Peyer's patch (tissue), 4 donors: Measurements from ENCODE around the gene MAP2K5. TPM values are rescaled to one million over a fixed set of nuclear protein-coding genes. Genes with fewer than 3 reads are reported as not detected.

ENCODE experiments used
- DNase-seq, 3 donors: peaks; one replicate each; pipeline ENCODE4 v3.0.0-alpha.2; 2017 to 2019
- H3K27ac ChIP-seq, 4 donors: fragments of 200-600 bp; sonication (generic); one replicate each; pipeline ENCODE4 v1.5.1; 2016 to 2019
- H3K27me3 ChIP-seq, 2 donors: fragments of 200-600 bp; sonication (generic); one replicate each; pipeline ENCODE4 v1.5.1; 2019
- H3K36me3 ChIP-seq, 3 donors: fragments of 200-600 bp; sonication (generic); one replicate each; pipeline ENCODE4 v1.5.1; 2016 to 2019
- H3K4me1 ChIP-seq, 4 donors: fragments of 200-600 bp; sonication (generic); one replicate each; pipeline ENCODE4 v1.5.1; 2016 to 2019
- H3K4me3 ChIP-seq, 4 donors: fragments of 200-600 bp; sonication (generic); 1 replicate in 3 of 4; 2 replicates in 1 of 4; pipeline ENCODE4 v1.5.1; 2016 to 2019; ENCODE audit warnings: mild to moderate bottlenecking in 1 of 4
- H3K9me3 ChIP-seq, 4 donors: fragments of 200-600 bp; sonication (generic); one replicate each; pipeline ENCODE4 v1.5.1; 2016 to 2019; ENCODE audit warnings: mild to moderate bottlenecking in 1 of 4
- CTCF ChIP-seq, 6 experiments: fragments of 450-650 bp in 4 of 6; fragments of 200-600 bp in 2 of 6; sonication (generic) in 1 of 6; IDR thresholded peaks; one replicate each; pipeline ENCODE4 v1.5.1; 2017 to 2019; ENCODE audit warnings: antibody characterized with exemption in 6 of 6, mild to moderate bottlenecking in 3 of 6, moderate library complexity in 1 of 6
- POLR2A ChIP-seq, 2 donors: fragments of 450-650 bp; IDR thresholded peaks; one replicate each; pipeline ENCODE4 v1.5.1; 2017; ENCODE audit warnings: antibody characterized with exemption in 2 of 2, mild to moderate bottlenecking in 2 of 2, moderate library complexity in 2 of 2
- total RNA-seq, 4 donors: library from RNA; depleted of rRNA; stranded (reverse); fragments of >200 nt; gene quantifications; one replicate each; pipeline ENCODE4 v1.1.0, GENCODE V29; 2016

The MAP2K5 gene
- total RNA-seq, 4 donors from 2014 or later = 14.0 to 50.3 (median 21.2) TPM

- Histone ChIP-seq H3K27me3 (no peaks in the 10 kb centered on the region), H3K4me1 (peaks cover 0 to 12% (median 0%) of the 10 kb centered on the region in 4 donors), H3K4me3 (no peak overlapping the region), H3K27ac (no peak overlapping the region), H3K9me3 (no peaks in the 10 kb centered on the region), H3K36me3 (no peaks in the 10 kb centered on the region)
- TF ChIP-seq POLR2A (IDR thresholded peaks at IDR 0.05) (no peak), CTCF (IDR thresholded peaks at IDR 0.05) (no peak)
- no peak for DNase-seq
Measured at GRCh38 chr15:67720556-67721175, 178.2 kb downstream of the MAP2K5 start.

- no peak for DNase-seq
- TF ChIP-seq POLR2A (IDR thresholded peaks at IDR 0.05) = no peak
- H3K27ac ChIP-seq = no peak overlapping the region
- peaks cover 0 to 12% (median 0%) of the 10 kb centered on the region in 4 donors for H3K4me1 ChIP-seq
- no peak overlapping the region for H3K4me3 ChIP-seq
- H3K27me3 ChIP-seq = no peaks in the 10 kb centered on the region
- H3K36me3 ChIP-seq = no peaks in the 10 kb centered on the region
- H3K9me3 ChIP-seq = no peaks in the 10 kb centered on the region
Measured at GRCh38 chr15:67722030-67722817, 179.7 kb downstream of the MAP2K5 start.

- Histone ChIP-seq H3K27me3 (no peaks in the 10 kb centered on the region), H3K36me3 (no peaks in the 10 kb centered on the region), H3K27ac (no peak overlapping the region), H3K9me3 (no peaks in the 10 kb centered on the region), H3K4me1 (peaks cover 0 to 12% (median 0%) of the 10 kb centered on the region in 4 donors), H3K4me3 (no peak overlapping the region)
- no peak for TF ChIP-seq POLR2A (IDR thresholded peaks at IDR 0.05)
- no peak for TF ChIP-seq CTCF (IDR thresholded peaks at IDR 0.05)
- DNase-seq = no peak
Measured at GRCh38 chr15:67723294-67724024, 181.0 kb downstream of the MAP2K5 start.

- H3K36me3 ChIP-seq = no peaks in the 10 kb centered on the region
- H3K9me3 ChIP-seq = no peaks in the 10 kb centered on the region
- DNase-seq = no peak
- H3K27ac ChIP-seq = no peak overlapping the region
- H3K4me1 ChIP-seq = peaks cover 0 to 12% (median 0%) of the 10 kb centered on the region in 4 donors
- no peak for TF ChIP-seq CTCF (IDR thresholded peaks at IDR 0.05)
- TF ChIP-seq POLR2A (IDR thresholded peaks at IDR 0.05) = no peak
- no peaks in the 10 kb centered on the region for H3K27me3 ChIP-seq
- no peak overlapping the region for H3K4me3 ChIP-seq
Measured at GRCh38 chr15:67724691-67725375, 182.3 kb downstream of the MAP2K5 start.

GRCh38 chr15:67730135-67730534 is 187.6 kb downstream of the MAP2K5 start:
- Histone ChIP-seq H3K4me3 (no peak overlapping the region), H3K4me1 (no peaks in the 10 kb centered on the region), H3K36me3 (no peaks in the 10 kb centered on the region), H3K9me3 (no peaks in the 10 kb centered on the region), H3K27me3 (no peaks in the 10 kb centered on the region), H3K27ac (no peak overlapping the region)
- TF ChIP-seq POLR2A (IDR thresholded peaks at IDR 0.05) = no peak
- no peak for TF ChIP-seq CTCF (IDR thresholded peaks at IDR 0.05)
- DNase-seq = no peak
